HL-60 (cell line): Measurements from ENCODE around the gene SLC29A3.

Experiments
- GABPA ChIP-seq: IDR thresholded peaks from 2 replicates; pipeline ENCODE4 v1.6.1; 2012; ENCODE audit warnings: low read depth
- POLR2AphosphoS5 ChIP-seq: IDR thresholded peaks from 2 replicates; pipeline ENCODE4 v1.6.1; 2012; ENCODE audit warnings: low read depth
- SPI1 ChIP-seq: IDR thresholded peaks from 2 replicates; pipeline ENCODE4 v1.6.1; 2012; ENCODE audit warnings: low read depth, mild to moderate bottlenecking, borderline replicate concordance
- TF ChIP-seq, protein P1 (sequence below): IDR thresholded peaks from one replicate; pipeline ENCODE4 v1.5.1; 2011; ENCODE audit warnings: low read length, control low read depth, inconsistent platforms; ENCODE audit not compliant: insufficient read depth
- TF ChIP-seq, protein P2 (sequence below): IDR thresholded peaks from 2 replicates; pipeline ENCODE4 v1.6.1; 2012; ENCODE audit warnings: low read depth; ENCODE audit not compliant: insufficient replicate concordance

DNA sequence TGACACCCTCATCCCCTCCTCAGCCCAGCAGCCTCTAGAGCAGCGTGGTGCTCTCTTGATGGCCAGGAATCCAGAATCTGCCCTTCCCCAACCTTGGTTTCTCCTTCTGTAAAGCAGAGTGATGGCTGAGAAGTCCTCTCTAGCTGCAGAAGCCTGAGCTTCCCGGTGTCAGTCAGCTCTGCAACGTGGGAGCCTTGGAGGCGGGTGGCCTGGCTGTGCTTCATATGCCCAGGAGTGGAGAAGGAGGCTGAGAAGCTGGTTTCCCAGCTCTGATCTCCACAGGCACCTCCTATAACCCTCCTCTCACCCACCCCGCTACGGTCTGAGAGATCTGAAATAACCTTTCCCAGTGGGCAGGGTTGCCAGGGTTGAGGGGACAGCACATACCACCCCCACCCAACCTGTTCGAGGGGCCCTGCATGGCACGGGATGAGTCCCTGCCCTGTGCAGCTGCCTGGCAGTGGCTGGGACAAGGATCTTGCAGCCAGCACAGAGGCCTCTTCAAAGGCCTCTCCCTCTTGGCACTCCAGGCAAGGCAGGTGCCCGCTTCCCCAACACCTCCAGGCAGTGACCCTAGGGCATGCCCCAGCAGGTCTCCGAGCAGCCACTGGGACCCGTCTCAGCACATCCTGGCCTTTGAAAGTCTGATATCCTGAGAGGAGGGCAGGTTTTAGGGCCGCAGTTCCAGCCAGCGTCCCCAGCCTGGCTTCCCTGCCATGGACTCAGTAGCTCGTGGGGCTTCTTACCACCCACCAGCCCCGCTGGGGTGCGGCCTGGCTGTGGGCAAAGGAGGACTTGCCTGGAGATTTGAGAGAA is 18.3 kb upstream of the SLC29A3 start:
- TF ChIP-seq, protein P1, sequence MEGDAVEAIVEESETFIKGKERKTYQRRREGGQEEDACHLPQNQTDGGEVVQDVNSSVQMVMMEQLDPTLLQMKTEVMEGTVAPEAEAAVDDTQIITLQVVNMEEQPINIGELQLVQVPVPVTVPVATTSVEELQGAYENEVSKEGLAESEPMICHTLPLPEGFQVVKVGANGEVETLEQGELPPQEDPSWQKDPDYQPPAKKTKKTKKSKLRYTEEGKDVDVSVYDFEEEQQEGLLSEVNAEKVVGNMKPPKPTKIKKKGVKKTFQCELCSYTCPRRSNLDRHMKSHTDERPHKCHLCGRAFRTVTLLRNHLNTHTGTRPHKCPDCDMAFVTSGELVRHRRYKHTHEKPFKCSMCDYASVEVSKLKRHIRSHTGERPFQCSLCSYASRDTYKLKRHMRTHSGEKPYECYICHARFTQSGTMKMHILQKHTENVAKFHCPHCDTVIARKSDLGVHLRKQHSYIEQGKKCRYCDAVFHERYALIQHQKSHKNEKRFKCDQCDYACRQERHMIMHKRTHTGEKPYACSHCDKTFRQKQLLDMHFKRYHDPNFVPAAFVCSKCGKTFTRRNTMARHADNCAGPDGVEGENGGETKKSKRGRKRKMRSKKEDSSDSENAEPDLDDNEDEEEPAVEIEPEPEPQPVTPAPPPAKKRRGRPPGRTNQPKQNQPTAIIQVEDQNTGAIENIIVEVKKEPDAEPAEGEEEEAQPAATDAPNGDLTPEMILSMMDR: no peak
- TF ChIP-seq GABPA: no peak
- no peak for TF ChIP-seq POLR2AphosphoS5
- TF ChIP-seq, protein P2, sequence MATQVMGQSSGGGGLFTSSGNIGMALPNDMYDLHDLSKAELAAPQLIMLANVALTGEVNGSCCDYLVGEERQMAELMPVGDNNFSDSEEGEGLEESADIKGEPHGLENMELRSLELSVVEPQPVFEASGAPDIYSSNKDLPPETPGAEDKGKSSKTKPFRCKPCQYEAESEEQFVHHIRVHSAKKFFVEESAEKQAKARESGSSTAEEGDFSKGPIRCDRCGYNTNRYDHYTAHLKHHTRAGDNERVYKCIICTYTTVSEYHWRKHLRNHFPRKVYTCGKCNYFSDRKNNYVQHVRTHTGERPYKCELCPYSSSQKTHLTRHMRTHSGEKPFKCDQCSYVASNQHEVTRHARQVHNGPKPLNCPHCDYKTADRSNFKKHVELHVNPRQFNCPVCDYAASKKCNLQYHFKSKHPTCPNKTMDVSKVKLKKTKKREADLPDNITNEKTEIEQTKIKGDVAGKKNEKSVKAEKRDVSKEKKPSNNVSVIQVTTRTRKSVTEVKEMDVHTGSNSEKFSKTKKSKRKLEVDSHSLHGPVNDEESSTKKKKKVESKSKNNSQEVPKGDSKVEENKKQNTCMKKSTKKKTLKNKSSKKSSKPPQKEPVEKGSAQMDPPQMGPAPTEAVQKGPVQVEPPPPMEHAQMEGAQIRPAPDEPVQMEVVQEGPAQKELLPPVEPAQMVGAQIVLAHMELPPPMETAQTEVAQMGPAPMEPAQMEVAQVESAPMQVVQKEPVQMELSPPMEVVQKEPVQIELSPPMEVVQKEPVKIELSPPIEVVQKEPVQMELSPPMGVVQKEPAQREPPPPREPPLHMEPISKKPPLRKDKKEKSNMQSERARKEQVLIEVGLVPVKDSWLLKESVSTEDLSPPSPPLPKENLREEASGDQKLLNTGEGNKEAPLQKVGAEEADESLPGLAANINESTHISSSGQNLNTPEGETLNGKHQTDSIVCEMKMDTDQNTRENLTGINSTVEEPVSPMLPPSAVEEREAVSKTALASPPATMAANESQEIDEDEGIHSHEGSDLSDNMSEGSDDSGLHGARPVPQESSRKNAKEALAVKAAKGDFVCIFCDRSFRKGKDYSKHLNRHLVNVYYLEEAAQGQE: no peak
- no peak for TF ChIP-seq SPI1
